Parathyroid adenoma (tissue), 2 donors: ENCODE data around the gene SLC38A7.
A peak's percentile ranks its signal among the peaks of the same experiment; 100 is the strongest.
"Not testable (repeated sequence)": the region's sequence is repeated elsewhere in the genome, so short reads cannot be mapped to it uniquely, and the experiment has no call there.

Experiments
- H2AFZ ChIP-seq: fragments of 300-600 bp; sonication (generic); one replicate; pipeline ENCODE4 v1.7.0; 2017; ENCODE audit warnings: antibody characterized with exemption, mild to moderate bottlenecking
- H3K27ac ChIP-seq: fragments of 300-600 bp; sonication (generic); one replicate; pipeline ENCODE4 v1.7.0; 2017
- H3K27me3 ChIP-seq: fragments of 300-600 bp; sonication (generic); one replicate; pipeline ENCODE4 v1.7.0; 2017; ENCODE audit warnings: low read length; ENCODE audit not compliant: control insufficient read depth, insufficient read depth
- H3K36me3 ChIP-seq: fragments of 300-600 bp; sonication (generic); one replicate; pipeline ENCODE4 v1.7.0; 2017; ENCODE audit warnings: low read length; ENCODE audit not compliant: control insufficient read depth, insufficient read depth
- H3K4me1 ChIP-seq: fragments of 300-600 bp; sonication (generic); one replicate; pipeline ENCODE4 v1.7.0; 2017; ENCODE audit warnings: control low read depth
- H3K4me2 ChIP-seq: fragments of 300-600 bp; sonication (generic); one replicate; pipeline ENCODE4 v1.7.0; 2017; ENCODE audit warnings: low read length
- H3K4me3 ChIP-seq: fragments of 300-600 bp; sonication (generic); one replicate; pipeline ENCODE4 v1.7.0; 2017; ENCODE audit warnings: low read depth, low read length
- H3K79me2 ChIP-seq: fragments of 300-600 bp; sonication (generic); one replicate; pipeline ENCODE4 v1.7.0; 2017; ENCODE audit warnings: control low read depth
- H3K9ac ChIP-seq: fragments of 300-600 bp; sonication (generic); one replicate; pipeline ENCODE4 v1.7.0; 2017; ENCODE audit warnings: mild to moderate bottlenecking
- H3K9me3 ChIP-seq: fragments of 300-600 bp; sonication (generic); one replicate; pipeline ENCODE4 v1.7.0; 2017; ENCODE audit warnings: low read length; ENCODE audit not compliant: control insufficient read depth
- CTCF ChIP-seq: fragments of 300-600 bp; sonication (generic); IDR thresholded peaks from one replicate; pipeline ENCODE4 v1.7.0; 2017; ENCODE audit warnings: antibody characterized with exemption, mild to moderate bottlenecking
- donor health status: primary hyperparathyroidism.

SLC38A7 gene

GRCh38 chr16:58670177-58670576 is 14.4 kb downstream of the SLC38A7 start:
- Histone ChIP-seq H3K9ac (no peak overlapping the region), H3K27me3 (no peaks in the 10 kb centered on the region), H3K9me3 (no peaks in the 10 kb centered on the region), H3K36me3 (no peaks in the 10 kb centered on the region), H3K79me2 (no peaks in the 10 kb centered on the region), H3K4me1 (no peaks in the 10 kb centered on the region), H2AFZ (no peak overlapping the region), H3K4me2 (no peak overlapping the region), H3K4me3 (no peak overlapping the region), H3K27ac (no peak overlapping the region)
- no peak for TF ChIP-seq CTCF

GRCh38 chr16:58665200-58665599 is 19.4 kb downstream of the SLC38A7 start:
- Histone ChIP-seq H2AFZ (no peak overlapping the region), H3K9ac (no peak overlapping the region), H3K4me1 (peaks cover 2% of the 10 kb centered on the region), H3K4me3 (no peak overlapping the region), H3K27me3 (no peaks in the 10 kb centered on the region), H3K36me3 (no peaks in the 10 kb centered on the region), H3K4me2 (no peak overlapping the region), H3K27ac (no peak overlapping the region), H3K79me2 (no peaks in the 10 kb centered on the region), H3K9me3 (no peaks in the 10 kb centered on the region)
- TF ChIP-seq CTCF = no peak

- H3K79me2 ChIP-seq = no peaks in the 10 kb centered on the region
- H3K36me3 ChIP-seq = no peaks in the 10 kb centered on the region
- no peak overlapping the region for H3K4me3 ChIP-seq
- H3K4me1 ChIP-seq = peaks cover 2% of the 10 kb centered on the region
- H3K9ac ChIP-seq = no peak overlapping the region
- no peaks in the 10 kb centered on the region for H3K27me3 ChIP-seq
- H2AFZ ChIP-seq = no peak overlapping the region
- no peaks in the 10 kb centered on the region for H3K9me3 ChIP-seq
- H3K4me2 ChIP-seq = no peak overlapping the region
- TF ChIP-seq CTCF = peak; percentile 62
- H3K27ac ChIP-seq = no peak overlapping the region
Observed at GRCh38 chr16:58661199-58661830, 23.3 kb downstream of the SLC38A7 start.

- H3K4me2 ChIP-seq, H3K36me3 ChIP-seq, H3K4me3 ChIP-seq, H3K4me1 ChIP-seq, H3K27ac ChIP-seq, H3K9me3 ChIP-seq, H2AFZ ChIP-seq, H3K9ac ChIP-seq, H3K79me2 ChIP-seq, H3K27me3 ChIP-seq: not testable (repeated sequence)
Observed at GRCh38 chr16:58659911-58660310, 24.7 kb downstream of the SLC38A7 start.

GRCh38 chr16:58658796-58659211 is 25.8 kb downstream of the SLC38A7 start:
- Histone ChIP-seq H3K27me3 (no peaks in the 10 kb centered on the region), H3K9me3 (no peaks in the 10 kb centered on the region), H3K4me1 (peaks cover 2% of the 10 kb centered on the region), H3K79me2 (no peaks in the 10 kb centered on the region), H3K9ac (no peak overlapping the region), H3K27ac (no peak overlapping the region), H3K36me3 (no peaks in the 10 kb centered on the region), H3K4me3 (no peak overlapping the region), H3K4me2 (no peak overlapping the region), H2AFZ (no peak overlapping the region)
- no peak for TF ChIP-seq CTCF
